Adrenal gland (tissue), 12 donors: ENCODE measurements around the gene FRMD8. TPM values are rescaled to one million over a fixed set of nuclear protein-coding genes. Genes with fewer than 3 reads are reported as not detected.

Experiments
- DNase-seq, 7 donors: peaks; one replicate each; pipeline ENCODE4 v3.0.0-alpha.2; 2019 to 2020
- H3K27ac ChIP-seq, 5 donors: fragments of 200-600 bp; sonication (generic) in 4 of 5; 1 replicate in 3 of 5; 2 replicates in 2 of 5; pipeline versions ENCODE4 v1.5.1 to v1.8.0; 2016 to 2020; ENCODE audit warnings: mild to moderate bottlenecking in 1 of 5
- H3K27me3 ChIP-seq: fragments of 200-600 bp; 2 replicates; pipeline ENCODE4 v1.8.0; 2021
- H3K36me3 ChIP-seq, 2 donors: fragments of 200-600 bp; replicated peaks in 1 of 2; 1 replicate in 1 of 2; 2 replicates in 1 of 2; pipeline versions ENCODE4 v1.5.1 to v1.8.0; 2018 to 2022
- H3K4me1 ChIP-seq, 2 donors: fragments of 200-600 bp; replicated peaks in 1 of 2; 1 replicate in 1 of 2; 2 replicates in 1 of 2; pipeline versions ENCODE4 v1.5.1 to v1.8.0; 2018 to 2021
- H3K4me3 ChIP-seq, 4 donors: fragments of 200-600 bp; sonication (generic) in 3 of 4; one replicate each; pipeline ENCODE4 v1.5.1; 2016 to 2018
- H3K9me3 ChIP-seq, 3 donors: fragments of 200-600 bp; sonication (generic) in 1 of 3; replicated peaks in 1 of 3; 1 replicate in 2 of 3; 2 replicates in 1 of 3; pipeline versions ENCODE4 v1.5.1 to v1.8.0; 2016 to 2021
- POLR2A ChIP-seq, 2 donors: fragments of 450-650 bp; IDR thresholded peaks; one replicate each; pipeline ENCODE4 v1.6.1; 2017; ENCODE audit warnings: antibody characterized with exemption in 2 of 2, mild to moderate bottlenecking in 2 of 2, moderate library complexity in 1 of 2
- WGBS, 4 donors: extraction: QIAGEN DNeasy Blood & Tissue Kit in 2 of 4; methylation state at CpG; one replicate each; pipeline versions ENCODE4 v1.1.5 to v1.1.7; 2013 to 2017; 5-methylcytosine and 5-hydroxymethylcytosine counted together
- intact Hi-C, 2 donors: fragments of 100-400 bp; cut with DNase I; formaldehyde crosslinking; loops; one replicate each; pipeline versions ENCODE4 v1.14.1 to v1.15.0; 2022 to 2023
- polyA plus RNA-seq, 3 donors: library from polyadenylated mRNA; stranded (reverse); fragments of 200-250 nt in 2 of 3; fragments of 350-450 nt in 1 of 3; fragmentation: Illumina TruSeq in 1 of 3; extraction: RNeasy Lipid Tissue Mini Kit (QIAGEN cat#74804) in 1 of 3; gene quantifications; one replicate each; pipeline ENCODE4 v1.2.3, GENCODE V29; 2013 to 2014
- total RNA-seq, 9 donors: library from RNA; depleted of rRNA in 4 of 9; stranded (reverse); fragments of >200 nt in 4 of 9; fragments of 120-200 nt in 1 of 9; fragmentation: NEBNext Ultra II Directional in 1 of 9; extraction: Animal tissue kit (Norgen Biotek cat#: 25700) in 1 of 9; gene quantifications; one replicate each; pipeline versions ENCODE4 v1.1.0 to v1.2.4, GENCODE V29; 2013 to 2023
- TF ChIP-seq, protein P1 (sequence below), 6 experiments: fragments of 450-650 bp in 4 of 6; fragments of 200-600 bp in 2 of 6; sonication (generic) in 1 of 6; IDR thresholded peaks; 1 replicate in 5 of 6; 2 replicates in 1 of 6; pipeline versions ENCODE4 v1.5.1 to v1.8.0; 2016 to 2021; ENCODE audit warnings: antibody characterized with exemption in 6 of 6, mild to moderate bottlenecking in 2 of 6, moderate library complexity in 1 of 6
- donor health status: healthy with polysubstance abuse.
- donor health status: Bipolar disorder and iron deficiency.
- donor health status: DM: yes; HTN: yes; CAD: no.
- donor health status: DM: no; HTN: no; CAD: no.
- donor health status: DM: no; HTN: no; CAD: no.
- donor health status: DM: yes; HTN: yes; CAD: no.

The FRMD8 gene
- total and polyA plus RNA-seq, 12 donors = 5.3 to 52.1 (median 33.9) TPM

DNA sequence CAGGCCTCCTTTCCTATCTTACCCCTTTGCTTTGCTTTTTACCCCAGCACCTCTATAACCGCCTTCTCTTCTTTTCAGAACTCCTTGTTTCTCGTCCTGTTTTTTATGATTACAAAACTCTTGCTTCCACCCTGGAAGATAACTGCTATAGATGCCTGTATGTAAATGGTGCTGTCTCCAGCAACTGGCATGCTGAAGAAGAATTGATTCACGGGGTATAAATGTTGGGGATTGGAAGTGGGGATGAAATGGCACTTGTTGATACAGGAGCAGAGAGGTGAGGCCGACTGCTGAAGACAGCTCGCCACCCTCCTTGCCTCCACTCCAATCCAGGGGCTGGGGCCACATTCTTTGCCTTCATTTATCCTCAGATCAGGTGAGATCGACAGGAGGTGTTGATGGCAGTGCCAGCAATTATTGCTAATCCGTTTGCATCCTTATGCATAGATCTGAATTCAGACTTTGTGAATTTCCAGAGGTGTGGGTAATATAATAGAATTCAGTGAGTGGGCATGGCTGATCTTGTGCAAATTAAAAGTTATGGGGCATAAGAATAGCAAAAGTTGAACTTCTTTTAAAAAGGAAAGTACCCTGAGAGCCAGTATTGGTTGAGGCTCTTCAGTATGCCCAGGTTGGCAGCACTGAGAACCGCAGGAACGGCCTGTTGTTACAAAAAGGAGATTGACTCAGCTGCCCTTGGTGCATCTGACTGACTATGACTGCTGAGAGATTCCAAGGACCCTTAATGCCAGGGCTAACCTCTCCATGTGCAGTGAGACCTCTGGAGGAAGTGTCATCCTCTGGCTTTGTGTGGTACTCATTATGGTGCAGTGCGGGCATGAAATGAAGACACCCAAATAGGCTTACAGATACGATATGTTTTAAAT, 41.5 kb downstream of the FRMD8 start:
- 12 to 19% (median 16%) methylated on average over 11 of the region's 11 CpGs for WGBS, 4 donors
- Histone ChIP-seq H3K9me3 (no peaks in the 10 kb centered on the region), H3K27me3 (no peaks in the 10 kb centered on the region), H3K36me3 (peaks cover 0 to 39% of the 10 kb centered on the region in 2 donors), H3K4me3 (peak overlapping the region in 2 of 4 donors; percentile 82 to 83), H3K27ac (peak overlapping the region; percentile 91 to 100 (median 100)), H3K4me1 (peaks cover 11 to 69% of the 10 kb centered on the region in 2 donors)
- intact Hi-C loops = no loop called here
- DNase-seq = peak; percentile 70 to 84 (median 74)
- peak in 1 of 2 donors; percentile 76 for TF ChIP-seq POLR2A (IDR thresholded peaks at IDR 0.05)
- TF ChIP-seq, protein P1, sequence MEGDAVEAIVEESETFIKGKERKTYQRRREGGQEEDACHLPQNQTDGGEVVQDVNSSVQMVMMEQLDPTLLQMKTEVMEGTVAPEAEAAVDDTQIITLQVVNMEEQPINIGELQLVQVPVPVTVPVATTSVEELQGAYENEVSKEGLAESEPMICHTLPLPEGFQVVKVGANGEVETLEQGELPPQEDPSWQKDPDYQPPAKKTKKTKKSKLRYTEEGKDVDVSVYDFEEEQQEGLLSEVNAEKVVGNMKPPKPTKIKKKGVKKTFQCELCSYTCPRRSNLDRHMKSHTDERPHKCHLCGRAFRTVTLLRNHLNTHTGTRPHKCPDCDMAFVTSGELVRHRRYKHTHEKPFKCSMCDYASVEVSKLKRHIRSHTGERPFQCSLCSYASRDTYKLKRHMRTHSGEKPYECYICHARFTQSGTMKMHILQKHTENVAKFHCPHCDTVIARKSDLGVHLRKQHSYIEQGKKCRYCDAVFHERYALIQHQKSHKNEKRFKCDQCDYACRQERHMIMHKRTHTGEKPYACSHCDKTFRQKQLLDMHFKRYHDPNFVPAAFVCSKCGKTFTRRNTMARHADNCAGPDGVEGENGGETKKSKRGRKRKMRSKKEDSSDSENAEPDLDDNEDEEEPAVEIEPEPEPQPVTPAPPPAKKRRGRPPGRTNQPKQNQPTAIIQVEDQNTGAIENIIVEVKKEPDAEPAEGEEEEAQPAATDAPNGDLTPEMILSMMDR (IDR thresholded peaks at IDR 0.05) = no peak

DNA sequence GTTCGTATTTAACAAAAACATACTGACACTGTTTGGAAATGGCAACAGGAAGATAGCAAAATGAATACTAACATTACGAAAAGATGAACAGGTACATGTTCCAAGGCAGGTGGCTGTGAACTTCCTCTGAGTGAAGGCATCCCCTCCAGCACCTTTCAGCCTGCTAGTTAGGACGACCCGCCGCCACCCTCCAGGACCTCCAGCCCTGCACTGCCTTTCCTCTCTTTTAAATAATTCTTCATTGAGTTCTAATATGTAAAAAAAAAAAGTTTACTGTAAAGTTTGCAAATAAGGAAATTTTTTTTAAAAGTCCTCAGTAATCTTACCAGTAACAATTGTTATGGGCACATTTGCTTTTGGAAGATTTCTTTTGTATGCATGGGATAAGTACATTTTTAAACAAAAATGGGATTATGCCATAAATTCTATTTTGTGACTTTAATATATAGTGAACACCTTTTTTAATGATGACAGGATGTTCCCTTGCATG, 42.2 kb downstream of the FRMD8 start:
- Histone ChIP-seq H3K9me3 (no peaks in the 10 kb centered on the region), H3K27me3 (no peaks in the 10 kb centered on the region), H3K36me3 (peaks cover 0 to 36% of the 10 kb centered on the region in 2 donors), H3K27ac (peak overlapping the region; percentile 91 to 100 (median 100)), H3K4me3 (peak overlapping the region in 2 of 4 donors; percentile 82 to 83), H3K4me1 (peaks cover 15 to 76% of the 10 kb centered on the region in 2 donors)
- TF ChIP-seq POLR2A (IDR thresholded peaks at IDR 0.05) = peak in 1 of 2 donors; percentile 35
- TF ChIP-seq, protein P1 (IDR thresholded peaks at IDR 0.05) = no peak
- peak; percentile 41 to 80 (median 64) for DNase-seq
- WGBS, 4 donors = 15 to 23% (median 21%) methylated on average over 5 of the region's 5 CpGs
- intact Hi-C loops = no loop called here

DNA sequence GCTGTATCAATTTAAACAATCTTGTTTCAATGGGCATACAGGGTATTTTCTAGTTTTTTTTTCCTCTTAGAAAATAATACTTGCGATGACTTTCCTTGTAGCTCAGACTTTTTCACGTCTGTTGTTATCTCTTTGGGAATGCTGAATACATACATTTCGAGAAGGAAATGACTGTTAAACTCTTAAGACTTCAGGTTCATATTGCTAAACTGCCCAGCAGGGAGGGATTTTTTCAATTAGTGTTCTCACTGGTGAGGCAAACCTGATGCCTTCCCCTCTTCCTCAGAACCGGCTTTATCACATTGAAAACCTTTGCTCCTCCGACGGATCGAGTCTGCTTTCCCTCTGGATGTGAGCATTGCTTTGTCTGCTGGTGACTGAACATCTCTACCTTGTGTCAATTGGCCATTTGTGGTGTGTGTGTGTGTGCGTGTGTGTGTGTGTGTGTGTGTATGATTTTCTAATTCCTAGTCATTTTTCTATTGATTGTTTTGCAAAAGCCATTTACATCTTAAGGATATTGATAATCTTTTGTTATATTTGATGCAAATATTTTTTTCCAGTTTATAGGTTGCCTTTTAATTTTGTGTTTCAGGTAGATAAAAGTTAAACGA, 42.7 kb downstream of the FRMD8 start:
- Histone ChIP-seq H3K9me3 (no peaks in the 10 kb centered on the region), H3K27me3 (no peaks in the 10 kb centered on the region), H3K4me1 (peaks cover 20 to 82% of the 10 kb centered on the region in 2 donors), H3K4me3 (peak overlapping the region in 1 of 4 donors; percentile 82), H3K36me3 (peaks cover 0 to 36% of the 10 kb centered on the region in 2 donors), H3K27ac (peak overlapping the region; percentile 89 to 100 (median 92))
- WGBS, 4 donors = 5 to 14% (median 9%) methylated on average over 9 of the region's 9 CpGs
- intact Hi-C loops = no loop called here
- peak; percentile 49 to 77 (median 63) for DNase-seq
- TF ChIP-seq POLR2A (IDR thresholded peaks at IDR 0.05) = peak; percentile 44 to 71
- TF ChIP-seq, protein P1 (IDR thresholded peaks at IDR 0.05) = peak in 2 of 6 experiments; percentile 15 to 21
